SK-N-SH treated with all-trans-retinoic acid at 6 μM for 48 hours (cell line): Measurements from ENCODE around the gene CFAP161.

ENCODE experiments used
- ATAC-seq: fragments of 200-7000 bp; cut with Tn5 transposase; 3 replicates; pipeline ENCODE4 v1.9.1; 2020; ENCODE audit warnings: mild to moderate bottlenecking, moderate library complexity
- ARNTL ChIP-seq: fragments of 450-650 bp; formaldehyde crosslinking; IDR thresholded peaks from 2 replicates; pipeline ENCODE4 v1.5.0; 2020; ENCODE audit warnings: low read depth, mild to moderate bottlenecking, moderate library complexity, borderline replicate concordance
- BACH2 ChIP-seq: fragments of 250-450 bp; sonication (Bioruptor Pico); IDR thresholded peaks from 2 replicates; pipeline ENCODE4 v1.9.0; 2021; ENCODE audit warnings: mild to moderate bottlenecking, borderline replicate concordance
- CSDC2 ChIP-seq: fragments of 250-450 bp; sonication (Bioruptor Pico); IDR thresholded peaks from 2 replicates; pipeline ENCODE4 v1.5.0; 2020; ENCODE audit warnings: mild to moderate bottlenecking, moderate library complexity
- ESRRG ChIP-seq: fragments of 250-450 bp; sonication (Bioruptor Pico); IDR thresholded peaks from 2 replicates; pipeline ENCODE4 v1.6.1; 2021; ENCODE audit warnings: mild to moderate bottlenecking
- GLIS3 ChIP-seq: fragments of 250-450 bp; sonication (Bioruptor Pico); IDR thresholded peaks from 2 replicates; pipeline ENCODE4 v1.5.0; 2020; ENCODE audit warnings: mild to moderate bottlenecking, moderate library complexity
- ISL1 ChIP-seq: fragments of 250-450 bp; sonication (Bioruptor Pico); IDR thresholded peaks from 2 replicates; pipeline ENCODE4 v2.1.2; 2022; ENCODE audit warnings: mild to moderate bottlenecking, moderate library complexity
- OSR1 ChIP-seq: fragments of 250-450 bp; sonication (Bioruptor Pico); IDR thresholded peaks from 2 replicates; pipeline ENCODE4 v1.8.0; 2022; ENCODE audit warnings: moderate library complexity, mild to moderate bottlenecking, inconsistent platforms
- PPARA ChIP-seq: fragments of 250-450 bp; sonication (Bioruptor Pico); IDR thresholded peaks from 2 replicates; pipeline ENCODE4 v1.5.0; 2020; ENCODE audit warnings: mild to moderate bottlenecking, borderline replicate concordance
- RARB ChIP-seq: fragments of 250-450 bp; sonication (Bioruptor Pico); IDR thresholded peaks from 2 replicates; pipeline ENCODE4 v1.8.0; 2021; ENCODE audit warnings: mild to moderate bottlenecking, moderate library complexity
- SNAI2 ChIP-seq: fragments of 250-450 bp; sonication (Bioruptor Pico); IDR thresholded peaks from 2 replicates; pipeline ENCODE4 v1.5.0; 2020; ENCODE audit warnings: mild to moderate bottlenecking, moderate library complexity
- TCF4 ChIP-seq: fragments of 250-450 bp; sonication (Bioruptor Pico); IDR thresholded peaks from 2 replicates; pipeline ENCODE4 v1.8.0; 2021; ENCODE audit warnings: mild to moderate bottlenecking, moderate library complexity, borderline replicate concordance
- TOX ChIP-seq: fragments of 250-450 bp; sonication (Bioruptor Pico); IDR thresholded peaks from 2 replicates; pipeline ENCODE4 v1.8.0; 2021; ENCODE audit warnings: mild to moderate bottlenecking, moderate library complexity, borderline replicate concordance
- ZFP3 ChIP-seq: fragments of 250-450 bp; sonication (Bioruptor Pico); IDR thresholded peaks from 2 replicates; pipeline ENCODE4 v1.5.0; 2020; ENCODE audit warnings: mild to moderate bottlenecking, moderate library complexity
- ZFP30 ChIP-seq: fragments of 450-650 bp; formaldehyde crosslinking; IDR thresholded peaks from 2 replicates; pipeline ENCODE4 v1.5.0; 2022; ENCODE audit warnings: mild to moderate bottlenecking, moderate library complexity
- ZNF565 ChIP-seq: fragments of 450-650 bp; formaldehyde crosslinking; conservative IDR thresholded peaks from 2 replicates; pipeline ENCODE4 v1.5.0; 2020; ENCODE audit warnings: low read depth, mild to moderate bottlenecking, moderate library complexity
- ZNF70 ChIP-seq: fragments of 450-650 bp; formaldehyde crosslinking; IDR thresholded peaks from 2 replicates; pipeline ENCODE4 v1.5.0; 2020; ENCODE audit warnings: mild to moderate bottlenecking, moderate library complexity
- ZNF8 ChIP-seq: fragments of 450-650 bp; formaldehyde crosslinking; IDR thresholded peaks from 2 replicates; pipeline ENCODE4 v1.5.0; 2020; ENCODE audit warnings: mild to moderate bottlenecking, moderate library complexity
- TF ChIP-seq, protein P1 (sequence below): fragments of 250-450 bp; sonication (Bioruptor Pico); IDR thresholded peaks from 2 replicates; pipeline ENCODE4 v1.5.1; 2021; ENCODE audit warnings: mild to moderate bottlenecking, moderate library complexity
- TF ChIP-seq, protein P2 (sequence below): fragments of 250-450 bp; sonication (Bioruptor Pico); IDR thresholded peaks from 2 replicates; pipeline ENCODE4 v1.8.0; 2020; ENCODE audit warnings: mild to moderate bottlenecking, moderate library complexity, borderline replicate concordance
- TF ChIP-seq, protein P3 (sequence below): fragments of 250-450 bp; sonication (Bioruptor Pico); IDR thresholded peaks from 2 replicates; pipeline ENCODE4 v1.5.0; 2020; ENCODE audit warnings: mild to moderate bottlenecking, moderate library complexity
- TF ChIP-seq, protein P4 (sequence below): fragments of 250-450 bp; sonication (Bioruptor Pico); IDR thresholded peaks from 2 replicates; pipeline ENCODE4 v1.5.1; 2020; ENCODE audit warnings: low read depth, mild to moderate bottlenecking, moderate library complexity

Gene CFAP161

DNA sequence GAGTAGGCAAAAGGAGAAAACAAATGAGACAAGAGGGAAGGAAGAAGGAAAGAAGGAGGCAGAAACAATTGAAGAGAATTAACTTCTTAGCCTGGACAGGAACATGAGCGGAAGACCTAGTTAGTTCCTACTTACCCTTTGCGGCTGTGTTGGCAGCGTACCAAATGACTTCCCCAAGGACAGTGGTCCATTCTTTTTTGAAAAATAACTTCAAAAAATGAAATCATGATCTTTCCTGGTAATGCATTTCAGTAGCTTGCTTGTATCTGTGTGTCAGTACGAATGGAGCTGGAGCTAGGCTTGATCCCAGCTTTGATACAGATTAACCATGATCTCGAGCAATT is 41.5 kb upstream of the CFAP161 start:
- no peak; the same call in 2 of the 3 replicates for ATAC-seq
- TF ChIP-seq CSDC2 (CRISPR knock-in tag) = no peak
- TF ChIP-seq SNAI2 = no peak
- no peak for TF ChIP-seq ZNF565 (CRISPR knock-in tag)
- TF ChIP-seq ZFP3 (CRISPR knock-in tag) = no peak
- no peak for TF ChIP-seq ZNF70 (CRISPR knock-in tag)

DNA sequence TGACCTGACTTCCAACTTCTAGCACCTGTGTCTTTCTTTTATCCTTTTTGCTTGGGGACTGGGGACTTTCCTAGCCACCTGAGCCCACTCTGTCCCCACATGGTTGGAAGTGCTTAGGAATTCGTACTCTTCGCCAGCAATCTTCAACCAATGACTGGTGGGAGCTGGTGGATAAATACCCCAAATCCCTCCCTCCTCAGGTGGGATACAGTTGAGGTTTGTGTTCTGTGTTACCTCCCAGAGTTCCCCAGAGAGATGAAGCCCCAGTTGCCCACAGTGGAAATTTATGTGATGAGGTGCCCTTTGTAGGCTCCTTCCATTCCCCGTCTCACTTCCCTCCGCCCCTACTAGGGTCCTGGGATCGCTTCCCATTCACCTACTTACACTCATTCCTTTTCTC is 40.1 kb upstream of the CFAP161 start:
- no peak for ATAC-seq
- TF ChIP-seq ZNF8 (CRISPR knock-in tag) (no peak), ZNF565 (CRISPR knock-in tag) (no peak), GLIS3 (CRISPR knock-in tag) (no peak), SNAI2 (no peak), ZNF70 (CRISPR knock-in tag) (no peak), OSR1 (CRISPR knock-in tag) (no peak), ZFP30 (CRISPR knock-in tag) (no peak), RARB (no peak), ARNTL (CRISPR knock-in tag) (no peak), BACH2 (CRISPR knock-in tag) (no peak), PPARA (no peak), TOX (CRISPR knock-in tag) (no peak)
- TF ChIP-seq, protein P1, sequence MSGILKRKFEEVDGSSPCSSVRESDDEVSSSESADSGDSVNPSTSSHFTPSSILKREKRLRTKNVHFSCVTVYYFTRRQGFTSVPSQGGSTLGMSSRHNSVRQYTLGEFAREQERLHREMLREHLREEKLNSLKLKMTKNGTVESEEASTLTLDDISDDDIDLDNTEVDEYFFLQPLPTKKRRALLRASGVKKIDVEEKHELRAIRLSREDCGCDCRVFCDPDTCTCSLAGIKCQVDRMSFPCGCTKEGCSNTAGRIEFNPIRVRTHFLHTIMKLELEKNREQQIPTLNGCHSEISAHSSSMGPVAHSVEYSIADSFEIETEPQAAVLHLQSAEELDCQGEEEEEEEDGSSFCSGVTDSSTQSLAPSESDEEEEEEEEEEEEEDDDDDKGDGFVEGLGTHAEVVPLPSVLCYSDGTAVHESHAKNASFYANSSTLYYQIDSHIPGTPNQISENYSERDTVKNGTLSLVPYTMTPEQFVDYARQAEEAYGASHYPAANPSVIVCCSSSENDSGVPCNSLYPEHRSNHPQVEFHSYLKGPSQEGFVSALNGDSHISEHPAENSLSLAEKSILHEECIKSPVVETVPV (CRISPR knock-in tag) = no peak
- TF ChIP-seq, protein P2, sequence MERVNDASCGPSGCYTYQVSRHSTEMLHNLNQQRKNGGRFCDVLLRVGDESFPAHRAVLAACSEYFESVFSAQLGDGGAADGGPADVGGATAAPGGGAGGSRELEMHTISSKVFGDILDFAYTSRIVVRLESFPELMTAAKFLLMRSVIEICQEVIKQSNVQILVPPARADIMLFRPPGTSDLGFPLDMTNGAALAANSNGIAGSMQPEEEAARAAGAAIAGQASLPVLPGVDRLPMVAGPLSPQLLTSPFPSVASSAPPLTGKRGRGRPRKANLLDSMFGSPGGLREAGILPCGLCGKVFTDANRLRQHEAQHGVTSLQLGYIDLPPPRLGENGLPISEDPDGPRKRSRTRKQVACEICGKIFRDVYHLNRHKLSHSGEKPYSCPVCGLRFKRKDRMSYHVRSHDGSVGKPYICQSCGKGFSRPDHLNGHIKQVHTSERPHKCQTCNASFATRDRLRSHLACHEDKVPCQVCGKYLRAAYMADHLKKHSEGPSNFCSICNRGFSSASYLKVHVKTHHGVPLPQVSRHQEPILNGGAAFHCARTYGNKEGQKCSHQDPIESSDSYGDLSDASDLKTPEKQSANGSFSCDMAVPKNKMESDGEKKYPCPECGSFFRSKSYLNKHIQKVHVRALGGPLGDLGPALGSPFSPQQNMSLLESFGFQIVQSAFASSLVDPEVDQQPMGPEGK (CRISPR knock-in tag) = no peak
- TF ChIP-seq, protein P3, sequence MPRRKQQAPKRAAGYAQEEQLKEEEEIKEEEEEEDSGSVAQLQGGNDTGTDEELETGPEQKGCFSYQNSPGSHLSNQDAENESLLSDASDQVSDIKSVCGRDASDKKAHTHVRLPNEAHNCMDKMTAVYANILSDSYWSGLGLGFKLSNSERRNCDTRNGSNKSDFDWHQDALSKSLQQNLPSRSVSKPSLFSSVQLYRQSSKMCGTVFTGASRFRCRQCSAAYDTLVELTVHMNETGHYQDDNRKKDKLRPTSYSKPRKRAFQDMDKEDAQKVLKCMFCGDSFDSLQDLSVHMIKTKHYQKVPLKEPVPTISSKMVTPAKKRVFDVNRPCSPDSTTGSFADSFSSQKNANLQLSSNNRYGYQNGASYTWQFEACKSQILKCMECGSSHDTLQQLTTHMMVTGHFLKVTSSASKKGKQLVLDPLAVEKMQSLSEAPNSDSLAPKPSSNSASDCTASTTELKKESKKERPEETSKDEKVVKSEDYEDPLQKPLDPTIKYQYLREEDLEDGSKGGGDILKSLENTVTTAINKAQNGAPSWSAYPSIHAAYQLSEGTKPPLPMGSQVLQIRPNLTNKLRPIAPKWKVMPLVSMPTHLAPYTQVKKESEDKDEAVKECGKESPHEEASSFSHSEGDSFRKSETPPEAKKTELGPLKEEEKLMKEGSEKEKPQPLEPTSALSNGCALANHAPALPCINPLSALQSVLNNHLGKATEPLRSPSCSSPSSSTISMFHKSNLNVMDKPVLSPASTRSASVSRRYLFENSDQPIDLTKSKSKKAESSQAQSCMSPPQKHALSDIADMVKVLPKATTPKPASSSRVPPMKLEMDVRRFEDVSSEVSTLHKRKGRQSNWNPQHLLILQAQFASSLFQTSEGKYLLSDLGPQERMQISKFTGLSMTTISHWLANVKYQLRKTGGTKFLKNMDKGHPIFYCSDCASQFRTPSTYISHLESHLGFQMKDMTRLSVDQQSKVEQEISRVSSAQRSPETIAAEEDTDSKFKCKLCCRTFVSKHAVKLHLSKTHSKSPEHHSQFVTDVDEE (CRISPR knock-in tag) = no peak

DNA sequence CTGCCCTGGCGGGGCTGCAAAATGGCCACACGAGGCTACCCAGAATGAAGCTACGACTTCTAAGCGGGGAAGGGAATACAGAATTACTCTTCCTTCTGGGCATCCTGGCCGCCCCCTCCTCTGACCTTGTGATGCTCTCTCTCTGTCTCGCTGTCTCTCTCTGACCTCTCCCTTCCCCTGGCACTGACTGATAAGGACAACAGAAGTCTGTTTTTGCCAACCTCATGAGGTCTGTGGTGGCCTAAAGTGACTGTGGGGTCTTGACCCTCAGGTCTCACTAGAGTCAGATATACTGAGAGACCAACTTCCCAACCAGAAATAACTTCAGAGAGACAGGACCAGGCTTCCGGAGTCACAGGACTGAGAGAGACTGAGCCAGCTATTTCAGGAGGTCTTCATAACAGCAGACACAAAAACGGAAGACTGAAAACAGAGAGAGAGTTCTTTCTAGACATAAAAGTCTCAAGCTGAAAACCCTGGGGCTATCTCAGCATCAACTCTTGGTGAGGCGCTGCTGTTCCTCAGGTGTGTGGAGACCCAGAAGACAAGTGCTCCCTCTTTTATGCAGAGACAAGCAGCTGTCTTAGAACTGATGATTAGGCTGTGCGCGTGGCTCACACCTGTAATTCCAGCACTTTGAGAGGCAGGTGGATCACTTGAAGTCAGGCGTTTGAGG is 38.2 kb upstream of the CFAP161 start:
- ATAC-seq = no peak
- TF ChIP-seq PPARA (no peak), ARNTL (CRISPR knock-in tag) (no peak), ZFP30 (CRISPR knock-in tag) (no peak), ZNF70 (CRISPR knock-in tag) (no peak), ESRRG (no peak), TOX (CRISPR knock-in tag) (no peak), TCF4 (CRISPR knock-in tag) (no peak), SNAI2 (no peak), ISL1 (CRISPR knock-in tag) (no peak)
- TF ChIP-seq, protein P4, sequence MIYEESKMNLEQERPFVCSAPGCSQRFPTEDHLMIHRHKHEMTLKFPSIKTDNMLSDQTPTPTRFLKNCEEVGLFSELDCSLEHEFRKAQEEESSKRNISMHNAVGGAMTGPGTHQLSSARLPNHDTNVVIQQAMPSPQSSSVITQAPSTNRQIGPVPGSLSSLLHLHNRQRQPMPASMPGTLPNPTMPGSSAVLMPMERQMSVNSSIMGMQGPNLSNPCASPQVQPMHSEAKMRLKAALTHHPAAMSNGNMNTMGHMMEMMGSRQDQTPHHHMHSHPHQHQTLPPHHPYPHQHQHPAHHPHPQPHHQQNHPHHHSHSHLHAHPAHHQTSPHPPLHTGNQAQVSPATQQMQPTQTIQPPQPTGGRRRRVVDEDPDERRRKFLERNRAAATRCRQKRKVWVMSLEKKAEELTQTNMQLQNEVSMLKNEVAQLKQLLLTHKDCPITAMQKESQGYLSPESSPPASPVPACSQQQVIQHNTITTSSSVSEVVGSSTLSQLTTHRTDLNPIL = no peak
- TF ChIP-seq, protein P3 (CRISPR knock-in tag) = no peak
- TF ChIP-seq, protein P1 (CRISPR knock-in tag) = no peak
- TF ChIP-seq, protein P2 (CRISPR knock-in tag) = no peak
